ES-I3 (cell line): ENCODE results near the gene AOPEP.

Experiments used
- H3K36me3 ChIP-seq: 2 replicates; pipeline ENCODE4 v1.6.1; 2013; ENCODE audit warnings: mild to moderate bottlenecking, low read length, control low read depth, moderate library complexity; ENCODE audit not compliant: insufficient read depth
- H3K4me1 ChIP-seq: 2 replicates; pipeline ENCODE4 v1.6.1; 2013; ENCODE audit warnings: mild to moderate bottlenecking, control low read depth, low read length; ENCODE audit not compliant: insufficient read depth
- H3K9ac ChIP-seq: 2 replicates; pipeline ENCODE4 v1.6.1; 2013; ENCODE audit warnings: low read depth, mild to moderate bottlenecking, low read length, moderate library complexity
- H3K9me3 ChIP-seq: 2 replicates; pipeline ENCODE4 v1.6.1; 2013; ENCODE audit warnings: mild to moderate bottlenecking, low read length, moderate library complexity; ENCODE audit not compliant: control insufficient read depth, insufficient read depth

The AOPEP gene

DNA sequence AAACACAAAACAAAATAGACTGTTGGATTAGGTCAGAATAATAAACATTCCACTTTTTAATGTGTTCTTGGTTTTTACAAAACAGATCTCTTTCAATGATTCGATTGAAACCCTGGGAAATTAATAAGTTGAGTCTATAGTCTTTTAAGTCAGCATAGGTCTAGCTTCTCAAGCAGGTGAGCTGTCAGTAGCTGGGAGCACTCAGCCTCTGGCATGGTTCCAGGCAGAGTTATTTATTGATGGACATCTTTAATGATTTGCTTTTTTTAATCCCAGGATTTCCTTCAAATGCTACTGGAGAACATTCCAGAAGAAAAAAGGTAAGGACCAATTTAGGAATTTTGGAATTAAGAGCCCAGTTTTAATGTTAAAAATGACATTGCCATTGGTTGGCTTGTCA, 241.0 kb downstream of the AOPEP start:
- H3K4me1 ChIP-seq: no peaks in the 10 kb centered on the region
- H3K36me3 ChIP-seq: no peaks in the 10 kb centered on the region
- H3K9ac ChIP-seq: no peak overlapping the region
- H3K9me3 ChIP-seq: no peaks in the 10 kb centered on the region

DNA sequence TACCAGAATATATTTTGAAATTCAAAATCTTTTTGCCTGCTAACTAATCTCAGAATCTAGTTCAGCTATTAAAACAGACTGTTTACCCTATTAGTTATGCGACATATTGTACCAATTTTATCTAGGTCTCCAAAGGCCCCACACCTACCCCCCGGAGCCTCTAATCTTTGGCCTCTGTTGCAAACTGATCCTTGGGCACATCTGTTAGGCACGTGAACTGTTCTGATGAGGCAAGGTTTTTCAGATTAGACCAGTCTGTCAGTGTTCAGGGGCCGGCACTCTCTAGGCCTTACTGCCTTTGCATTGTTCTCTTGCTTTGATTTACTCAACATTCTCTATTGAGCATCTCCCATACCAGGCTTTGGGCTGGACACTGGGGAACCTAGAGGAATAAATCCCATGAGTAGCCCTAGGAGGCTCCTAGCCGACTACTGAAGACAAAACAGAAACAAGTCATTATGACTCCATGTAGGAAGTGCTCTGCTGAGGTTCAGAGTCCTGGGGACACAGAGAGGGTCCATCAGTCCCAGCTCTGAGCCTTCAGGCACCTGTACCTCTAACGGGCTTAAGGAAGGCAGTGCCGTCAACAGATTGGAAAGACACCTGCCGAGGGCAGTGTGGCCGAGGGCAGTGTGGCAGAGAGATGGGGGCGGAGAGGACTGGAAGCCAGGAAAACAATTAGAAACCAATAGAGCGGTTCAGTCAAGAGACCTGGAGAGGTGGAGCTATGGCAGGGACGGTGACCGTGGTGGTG, 245.1 kb downstream of the AOPEP start:
- H3K9me3 ChIP-seq: no peaks in the 10 kb centered on the region
- H3K36me3 ChIP-seq: no peaks in the 10 kb centered on the region
- H3K4me1 ChIP-seq: peaks cover 4% of the 10 kb centered on the region; the same call in 1 of the 2 replicates
- H3K9ac ChIP-seq: no peak overlapping the region

- H3K9ac ChIP-seq: no peak overlapping the region
- peaks cover 4% of the 10 kb centered on the region; the same call in 1 of the 2 replicates for H3K4me1 ChIP-seq
Observed at GRCh38 chr9:94973451-94973941, 247.0 kb downstream of the AOPEP start.

DNA sequence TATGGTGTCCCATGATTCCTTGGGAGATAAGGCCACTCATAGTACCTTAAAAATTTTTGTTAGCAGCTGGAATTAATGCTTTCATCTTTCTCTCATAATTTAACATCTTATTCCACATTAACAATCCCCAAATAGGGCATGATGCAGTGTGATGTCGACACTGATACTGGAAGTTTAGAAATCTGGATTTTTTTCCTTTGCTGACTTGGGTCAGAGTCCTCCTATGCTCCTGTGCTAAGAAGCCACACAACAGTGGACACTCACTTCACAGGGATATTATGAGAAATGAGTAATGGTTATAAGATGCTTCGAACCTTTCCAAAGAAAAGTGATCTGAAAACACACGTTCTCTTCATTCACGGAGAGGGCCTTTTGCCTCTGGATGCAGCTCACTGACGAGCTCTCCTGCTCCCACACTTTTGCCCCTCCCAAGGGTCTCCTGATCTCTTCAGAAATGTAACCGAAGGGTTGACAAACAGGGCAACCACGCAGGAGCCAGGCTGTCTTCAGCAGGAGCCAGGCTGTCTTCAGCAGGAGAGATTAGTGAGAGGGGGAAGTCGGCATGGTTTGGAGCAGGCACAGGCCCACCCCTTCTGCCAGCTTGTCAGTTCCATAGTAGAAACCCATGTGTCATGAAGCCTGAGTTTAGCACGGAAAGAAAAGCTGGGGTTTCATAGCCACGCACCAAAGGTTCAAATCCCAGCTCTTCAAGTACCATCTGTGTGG, 247.8 kb downstream of the AOPEP start:
- Histone ChIP-seq H3K9ac (no peak overlapping the region), H3K36me3 (no peaks in the 10 kb centered on the region), H3K9me3 (no peaks in the 10 kb centered on the region), H3K4me1 (peaks cover 4% of the 10 kb centered on the region; the same call in 1 of the 2 replicates)

More at GRCh38 chr9:94973451-94973941, 247.0 kb downstream of the AOPEP start:
- no peaks in the 10 kb centered on the region for H3K9me3 ChIP-seq
- no peaks in the 10 kb centered on the region for H3K36me3 ChIP-seq

DNA sequence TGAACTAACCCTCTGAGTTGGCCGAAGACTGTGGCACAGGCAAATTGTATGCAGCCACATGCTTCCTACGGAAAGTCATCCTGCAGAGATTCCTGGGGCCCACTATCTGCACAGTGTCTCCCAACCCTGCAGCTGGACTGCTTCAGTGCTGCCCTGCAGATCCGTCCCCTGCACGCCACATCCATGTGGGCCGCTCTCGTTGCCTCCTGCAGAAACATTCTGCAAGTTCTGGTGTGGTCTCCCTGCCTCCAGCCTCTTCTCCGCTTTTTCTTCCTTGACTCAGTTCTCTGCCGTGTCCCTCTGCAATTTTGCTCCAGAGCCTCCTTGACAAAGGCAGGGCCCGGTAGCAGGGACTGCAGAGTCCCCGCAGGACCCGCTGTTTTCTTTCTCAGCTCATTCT, 249.0 kb downstream of the AOPEP start:
- H3K4me1 ChIP-seq: peaks cover 6% of the 10 kb centered on the region
- H3K9ac ChIP-seq: no peak overlapping the region
- no peaks in the 10 kb centered on the region for H3K36me3 ChIP-seq
- H3K9me3 ChIP-seq: no peaks in the 10 kb centered on the region

GRCh38 chr9:94976077-94976476, 249.6 kb downstream of the AOPEP start:
- Histone ChIP-seq H3K36me3 (no peaks in the 10 kb centered on the region), H3K9me3 (no peaks in the 10 kb centered on the region), H3K9ac (no peak overlapping the region), H3K4me1 (peaks cover 10% of the 10 kb centered on the region)

- no peak overlapping the region for H3K9ac ChIP-seq
- H3K9me3 ChIP-seq: no peaks in the 10 kb centered on the region
- H3K4me1 ChIP-seq: peaks cover 10% of the 10 kb centered on the region
- H3K36me3 ChIP-seq: no peaks in the 10 kb centered on the region
Observed at GRCh38 chr9:94977416-94977815, 250.9 kb downstream of the AOPEP start.

DNA sequence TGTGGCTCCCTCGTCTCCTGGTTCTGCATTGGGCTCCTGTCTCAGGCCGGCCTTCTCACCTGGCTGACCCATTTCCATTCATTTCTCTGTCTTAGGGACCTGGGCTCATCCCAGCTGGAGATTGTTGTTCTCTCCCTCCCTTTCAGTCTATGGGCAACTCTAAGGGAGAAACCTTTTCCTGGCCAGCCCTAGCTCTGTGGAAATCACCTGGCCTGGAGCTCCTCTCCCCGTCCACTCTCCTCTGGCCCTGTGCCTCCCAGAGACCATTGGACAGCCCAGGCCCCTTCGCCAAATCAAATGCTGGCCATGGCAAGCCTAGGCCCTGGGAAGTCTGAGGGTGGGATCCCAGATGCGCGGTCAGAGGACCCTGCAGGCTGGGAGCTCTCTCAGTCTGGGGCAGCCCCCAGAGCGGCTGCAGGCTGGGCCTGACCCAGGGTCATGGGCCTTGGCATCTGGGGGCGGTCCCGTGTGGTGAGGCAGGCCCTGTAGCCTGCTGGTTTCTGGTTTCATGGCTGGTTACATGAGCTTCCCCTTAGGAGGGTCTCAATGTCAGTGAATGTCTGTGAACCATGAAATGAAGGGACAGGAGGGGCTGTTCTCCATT, 253.5 kb downstream of the AOPEP start:
- peaks cover 6% of the 10 kb centered on the region for H3K4me1 ChIP-seq

GRCh38 chr9:94980947-94981722, 254.6 kb downstream of the AOPEP start:
- Histone ChIP-seq H3K36me3 (no peaks in the 10 kb centered on the region), H3K9me3 (no peaks in the 10 kb centered on the region), H3K9ac (no peak overlapping the region), H3K4me1 (peaks cover 6% of the 10 kb centered on the region)

More for the DNA sequence above, 253.5 kb downstream of the AOPEP start:
- H3K9ac ChIP-seq: no peak overlapping the region
- no peaks in the 10 kb centered on the region for H3K9me3 ChIP-seq
- H3K36me3 ChIP-seq: no peaks in the 10 kb centered on the region

GRCh38 chr9:94981723-94982090, 255.2 kb downstream of the AOPEP start:
- Histone ChIP-seq H3K9ac (no peak overlapping the region), H3K9me3 (no peaks in the 10 kb centered on the region), H3K4me1 (peaks cover 6% of the 10 kb centered on the region), H3K36me3 (no peaks in the 10 kb centered on the region)

GRCh38 chr9:94982211-94982610, 255.7 kb downstream of the AOPEP start:
- H3K4me1 ChIP-seq: peaks cover 6% of the 10 kb centered on the region
- no peaks in the 10 kb centered on the region; the same call in 1 of the 2 replicates for H3K36me3 ChIP-seq
- H3K9me3 ChIP-seq: no peaks in the 10 kb centered on the region
- H3K9ac ChIP-seq: no peak overlapping the region

DNA sequence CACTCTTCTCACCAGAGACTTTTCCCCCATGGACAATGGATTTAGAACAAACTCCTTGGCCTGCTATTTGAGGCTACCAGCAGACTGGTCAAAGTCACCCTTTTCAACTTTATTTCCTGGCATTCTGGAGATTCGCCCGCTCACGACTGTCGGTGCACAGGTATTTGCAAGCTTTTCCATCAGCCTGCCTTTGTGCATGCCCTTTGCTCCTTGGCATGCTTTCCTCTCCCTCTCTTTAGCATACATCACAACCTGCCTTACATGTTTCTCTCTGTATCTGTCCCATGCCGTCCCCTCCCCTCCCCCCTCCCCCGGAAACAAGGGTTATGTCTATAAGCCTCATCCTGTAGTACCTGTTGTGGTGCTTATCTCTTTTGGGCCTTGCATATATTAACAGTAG, 257.1 kb downstream of the AOPEP start:
- H3K9ac ChIP-seq: no peak overlapping the region
- peaks cover 6% of the 10 kb centered on the region for H3K4me1 ChIP-seq
- no peaks in the 10 kb centered on the region; the same call in 1 of the 2 replicates for H3K36me3 ChIP-seq
- no peaks in the 10 kb centered on the region for H3K9me3 ChIP-seq

GRCh38 chr9:94984891-94985476, 258.5 kb downstream of the AOPEP start:
- no peaks in the 10 kb centered on the region; the same call in 1 of the 2 replicates for H3K36me3 ChIP-seq
- peaks cover 6% of the 10 kb centered on the region for H3K4me1 ChIP-seq
- no peaks in the 10 kb centered on the region for H3K9me3 ChIP-seq
- no peak overlapping the region for H3K9ac ChIP-seq

DNA sequence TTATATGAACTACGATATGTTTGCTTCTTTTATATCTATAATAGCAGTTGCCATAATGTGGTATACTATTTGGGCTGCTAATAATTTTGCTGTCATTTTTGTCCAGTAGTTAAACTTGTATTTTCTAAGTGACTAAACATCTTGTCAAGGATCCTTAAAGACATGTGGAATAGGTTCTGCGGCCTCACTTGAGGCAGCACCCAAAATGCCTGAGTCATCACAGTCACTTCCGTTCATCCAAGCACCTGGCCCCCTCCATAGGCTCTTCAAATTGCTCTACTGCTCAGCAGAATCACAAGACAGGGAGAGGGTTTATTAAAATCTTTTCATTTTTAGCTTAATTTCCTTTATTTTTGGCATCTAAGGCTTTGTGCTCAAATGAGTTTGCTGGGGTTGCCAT, 259.1 kb downstream of the AOPEP start:
- no peak overlapping the region for H3K9ac ChIP-seq
- peaks cover 3% of the 10 kb centered on the region for H3K4me1 ChIP-seq
- H3K36me3 ChIP-seq: no peaks in the 10 kb centered on the region; the same call in 1 of the 2 replicates
- no peaks in the 10 kb centered on the region for H3K9me3 ChIP-seq
